ENCODE measurements around the gene THRSP.
"Not testable (repeated sequence)": the region's sequence is repeated elsewhere in the genome, so short reads cannot be mapped to it uniquely, and the experiment has no call there.

Gene THRSP

DNA sequence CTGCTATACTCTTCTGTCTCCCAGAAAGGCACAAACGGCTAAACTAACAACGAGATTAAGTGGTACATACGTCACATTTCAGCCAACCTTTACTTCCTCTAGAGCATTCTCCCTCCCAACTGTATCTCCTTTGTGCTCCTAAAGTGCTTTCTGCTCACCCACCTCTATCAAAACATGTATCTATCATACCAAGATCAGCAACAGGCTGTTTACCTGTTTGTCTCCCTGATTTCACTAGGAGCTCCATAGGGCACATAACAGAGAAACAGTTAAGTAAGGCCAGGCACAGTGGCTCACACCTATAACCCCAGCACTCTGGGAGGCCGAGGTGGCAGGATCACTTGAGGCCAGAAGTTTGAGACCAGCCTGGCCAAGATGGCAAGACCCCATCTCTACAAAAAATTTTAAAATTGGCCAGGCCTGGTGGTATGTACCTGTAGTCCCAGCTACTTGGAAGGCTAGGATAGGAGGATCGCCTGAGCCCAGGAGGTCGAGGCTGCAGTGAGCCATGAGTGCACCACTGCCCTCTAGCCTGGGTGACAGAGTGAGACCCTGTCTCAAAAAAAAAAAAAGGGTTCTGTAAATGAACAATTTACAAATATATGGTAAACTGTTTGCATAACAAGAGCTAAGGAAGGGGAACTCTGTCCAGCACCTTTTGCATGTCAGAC lies 13.2 kb downstream of the THRSP start:
- H2AFZ ChIP-seq (ENCODE audit: low read depth, low read length, severe bottlenecking), result no peak overlapping the region
- H3K27ac ChIP-seq (ENCODE audit: low read depth, low read length), result no peak overlapping the region
- H3K9ac ChIP-seq (ENCODE audit: low read length), result no peak overlapping the region
- no peak for TF ChIP-seq EZH2phosphoT487 (conservative IDR thresholded peaks at IDR 0.05; ENCODE audit: low read length)
- TF ChIP-seq, protein P1, sequence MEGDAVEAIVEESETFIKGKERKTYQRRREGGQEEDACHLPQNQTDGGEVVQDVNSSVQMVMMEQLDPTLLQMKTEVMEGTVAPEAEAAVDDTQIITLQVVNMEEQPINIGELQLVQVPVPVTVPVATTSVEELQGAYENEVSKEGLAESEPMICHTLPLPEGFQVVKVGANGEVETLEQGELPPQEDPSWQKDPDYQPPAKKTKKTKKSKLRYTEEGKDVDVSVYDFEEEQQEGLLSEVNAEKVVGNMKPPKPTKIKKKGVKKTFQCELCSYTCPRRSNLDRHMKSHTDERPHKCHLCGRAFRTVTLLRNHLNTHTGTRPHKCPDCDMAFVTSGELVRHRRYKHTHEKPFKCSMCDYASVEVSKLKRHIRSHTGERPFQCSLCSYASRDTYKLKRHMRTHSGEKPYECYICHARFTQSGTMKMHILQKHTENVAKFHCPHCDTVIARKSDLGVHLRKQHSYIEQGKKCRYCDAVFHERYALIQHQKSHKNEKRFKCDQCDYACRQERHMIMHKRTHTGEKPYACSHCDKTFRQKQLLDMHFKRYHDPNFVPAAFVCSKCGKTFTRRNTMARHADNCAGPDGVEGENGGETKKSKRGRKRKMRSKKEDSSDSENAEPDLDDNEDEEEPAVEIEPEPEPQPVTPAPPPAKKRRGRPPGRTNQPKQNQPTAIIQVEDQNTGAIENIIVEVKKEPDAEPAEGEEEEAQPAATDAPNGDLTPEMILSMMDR (IDR thresholded peaks at IDR 0.05; ENCODE audit: insufficient read depth, low read length, poor library complexity, severe bottlenecking), result no peak
- no peaks in the 10 kb centered on the region for H3K9me2 ChIP-seq (replicated peaks; ENCODE audit: insufficient read depth, low read length)
- H3K9me3 ChIP-seq (ENCODE audit: insufficient read depth, low read length), result no peaks in the 10 kb centered on the region
- H4K20me1 ChIP-seq (ENCODE audit: low read depth, low read length), result peaks cover 3% of the 10 kb centered on the region; the same call in 1 of the 2 replicates
- H3F3A ChIP-seq (ENCODE audit: insufficient read depth), result no peaks in the 10 kb centered on the region
- peak overlapping the region; percentile 78 for H3K4me2 ChIP-seq (ENCODE audit: low read depth, low read length, poor library complexity, severe bottlenecking)
- H3K36me3 ChIP-seq (ENCODE audit: low read length), result no peaks in the 10 kb centered on the region
- no peak overlapping the region for H3K4me3 ChIP-seq (ENCODE audit: insufficient read depth, low read length, poor library complexity, severe bottlenecking)
- peaks cover 68% of the 10 kb centered on the region for H3K79me2 ChIP-seq (ENCODE audit: insufficient read depth, low read length)
- no peaks in the 10 kb centered on the region for H3K27me3 ChIP-seq (ENCODE audit: low read length)

DNA sequence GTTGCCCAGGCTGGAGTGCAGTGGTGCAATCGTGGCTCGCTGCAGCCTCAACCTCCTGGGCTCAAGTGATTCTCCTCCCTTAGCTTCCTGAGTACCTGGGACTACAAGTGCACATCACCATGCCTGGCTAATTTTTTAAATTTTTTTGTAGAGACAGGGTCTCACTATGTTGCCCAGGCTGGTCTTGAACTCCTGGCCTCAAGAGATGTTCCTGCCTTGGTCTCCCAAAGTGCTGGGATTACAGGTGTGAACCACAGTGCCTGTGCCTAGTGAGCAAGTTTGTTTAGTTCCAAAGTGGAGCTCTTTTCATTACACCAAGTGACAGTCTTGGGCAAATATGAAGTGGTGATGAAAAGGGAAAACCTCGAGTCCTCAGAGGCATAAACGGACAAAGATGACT lies 13.9 kb downstream of the THRSP start:
- H3F3A ChIP-seq (ENCODE audit: insufficient read depth); H3K9ac ChIP-seq (ENCODE audit: low read length); H3K27ac ChIP-seq (ENCODE audit: low read depth, low read length); H4K20me1 ChIP-seq (ENCODE audit: low read depth, low read length); H3K36me3 ChIP-seq (ENCODE audit: low read length); H3K27me3 ChIP-seq (ENCODE audit: low read length); H3K4me3 ChIP-seq (ENCODE audit: insufficient read depth, low read length, poor library complexity, severe bottlenecking); H3K9me3 ChIP-seq (ENCODE audit: insufficient read depth, low read length); H3K9me2 ChIP-seq (replicated peaks; ENCODE audit: insufficient read depth, low read length); H2AFZ ChIP-seq (ENCODE audit: low read depth, low read length, severe bottlenecking): not testable (repeated sequence)
- Histone ChIP-seq H3K4me2 (ENCODE audit: low read depth, low read length, poor library complexity, severe bottlenecking) (peak overlapping the region; percentile 78), H3K79me2 (ENCODE audit: insufficient read depth, low read length) (peaks cover 65% of the 10 kb centered on the region)

DNA sequence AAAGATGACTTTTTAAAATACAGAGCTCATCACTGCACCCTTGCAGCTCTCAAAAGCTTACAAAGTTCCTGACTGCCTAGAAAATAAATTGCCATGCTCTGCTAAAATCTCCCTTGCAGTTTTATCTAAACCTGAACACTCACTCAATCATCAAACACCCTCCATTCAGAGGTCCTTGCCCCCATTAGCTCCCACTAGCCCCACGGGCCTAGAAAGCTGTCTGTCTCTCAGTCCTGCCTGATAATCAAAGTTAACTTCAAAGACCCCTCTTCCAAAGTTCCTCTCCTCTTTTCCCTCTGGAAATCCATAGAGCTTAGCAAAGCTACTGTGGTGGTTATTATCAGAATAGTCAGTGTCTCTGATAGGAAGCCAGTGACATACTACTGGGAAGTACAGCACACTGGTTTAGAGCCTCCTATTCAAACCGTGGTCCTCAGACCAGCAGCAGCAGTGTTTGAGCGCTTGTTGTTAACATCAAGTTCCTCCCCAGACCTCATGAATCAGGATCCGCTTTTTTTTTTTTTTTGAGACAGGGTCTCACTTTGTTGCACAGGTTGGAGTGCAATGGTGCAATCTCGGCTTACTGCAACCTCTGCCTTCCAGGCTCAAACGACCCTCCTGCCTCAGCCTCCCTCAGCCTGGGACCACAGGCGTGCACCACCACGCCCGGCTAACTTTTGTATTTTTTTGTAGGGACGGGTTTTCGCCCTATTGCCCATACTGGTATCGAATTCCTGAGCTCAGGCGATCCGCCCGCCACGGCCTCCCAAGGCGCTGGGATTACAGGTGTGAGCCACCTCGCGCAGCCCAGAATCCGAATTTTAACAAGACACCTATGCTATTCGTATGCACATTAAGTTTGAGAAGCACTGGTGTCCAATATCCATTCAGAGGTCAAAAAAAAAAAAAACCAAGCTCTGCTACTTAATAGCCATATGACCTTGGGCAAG lies 14.8 kb downstream of the THRSP start:
- peaks cover 3% of the 10 kb centered on the region; the same call in 1 of the 2 replicates for H4K20me1 ChIP-seq (ENCODE audit: low read depth, low read length)

More for the DNA sequence above, 14.8 kb downstream of the THRSP start:
- H3K9me3 ChIP-seq (ENCODE audit: insufficient read depth, low read length), result no peaks in the 10 kb centered on the region
- H3K27me3 ChIP-seq (ENCODE audit: low read length), result no peaks in the 10 kb centered on the region
- H2AFZ ChIP-seq (ENCODE audit: low read depth, low read length, severe bottlenecking), result no peak overlapping the region
- peak overlapping the region; percentile 85 for H3K9ac ChIP-seq (ENCODE audit: low read length)
- TF ChIP-seq, protein P1 (IDR thresholded peaks at IDR 0.05; ENCODE audit: insufficient read depth, low read length, poor library complexity, severe bottlenecking), result no peak
- no peak for TF ChIP-seq EZH2phosphoT487 (conservative IDR thresholded peaks at IDR 0.05; ENCODE audit: low read length)
- peak overlapping the region; percentile 78 for H3K4me2 ChIP-seq (ENCODE audit: low read depth, low read length, poor library complexity, severe bottlenecking)
- H3K9me2 ChIP-seq (replicated peaks; ENCODE audit: insufficient read depth, low read length), result no peaks in the 10 kb centered on the region
- no peak overlapping the region for H3K27ac ChIP-seq (ENCODE audit: low read depth, low read length)
- H3F3A ChIP-seq (ENCODE audit: insufficient read depth), result no peaks in the 10 kb centered on the region
- peaks cover 56% of the 10 kb centered on the region for H3K79me2 ChIP-seq (ENCODE audit: insufficient read depth, low read length)
- peak overlapping the region; percentile 78 for H3K4me3 ChIP-seq (ENCODE audit: insufficient read depth, low read length, poor library complexity, severe bottlenecking)
- H3K36me3 ChIP-seq (ENCODE audit: low read length), result no peaks in the 10 kb centered on the region

Measured in SU-DHL-6 (cell line).